ACC112 (cell line): ENCODE results near the gene SEMA6B.

ENCODE experiments used
- H2AFZ ChIP-seq: fragments of 200-600 bp; sonication (generic); one replicate; pipeline ENCODE4 v1.6.0; 2017; ENCODE audit warnings: antibody characterized with exemption, low read length; ENCODE audit not compliant: unreplicated experiment
- H3K27ac ChIP-seq: fragments of 200-600 bp; sonication (generic); 2 replicates; pipeline ENCODE4 v1.5.1; 2014; ENCODE audit warnings: low read depth, mild to moderate bottlenecking, antibody characterized with exemption, low read length, moderate library complexity
- H3K27me3 ChIP-seq: fragments of 200-600 bp; sonication (generic); 2 replicates; pipeline ENCODE4 v1.6.1; 2014; ENCODE audit warnings: mild to moderate bottlenecking, antibody characterized with exemption, low read length, moderate library complexity, mixed read lengths; ENCODE audit not compliant: insufficient read depth
- H3K36me3 ChIP-seq: fragments of 200-600 bp; sonication (generic); 2 replicates; pipeline ENCODE4 v1.6.1; 2016; ENCODE audit warnings: mild to moderate bottlenecking, antibody characterized with exemption, low read length, moderate library complexity, mixed read lengths; ENCODE audit not compliant: insufficient read depth
- H3K4me1 ChIP-seq: fragments of 200-600 bp; sonication (generic); one replicate; pipeline ENCODE4 v1.6.1; 2016; ENCODE audit warnings: low read length, mixed read lengths; ENCODE audit not compliant: insufficient read depth, unreplicated experiment, control insufficient read depth
- H3K4me3 ChIP-seq: fragments of 200-600 bp; sonication (generic); 2 replicates; pipeline ENCODE4 v1.5.1; 2014; ENCODE audit warnings: mild to moderate bottlenecking, low read depth, low read length
- H3K79me2 ChIP-seq: fragments of 200-600 bp; sonication (generic); one replicate; pipeline ENCODE4 v1.6.0; 2016; ENCODE audit warnings: low read length; ENCODE audit not compliant: control insufficient read depth, unreplicated experiment, insufficient read depth

The SEMA6B gene

GRCh38 chr19:4521888-4522242 lies 37.6 kb downstream of the SEMA6B start:
- no peak overlapping the region for H3K4me3 ChIP-seq
- no peaks in the 10 kb centered on the region for H3K79me2 ChIP-seq
- H3K27me3 ChIP-seq: no peaks in the 10 kb centered on the region
- no peak overlapping the region for H3K27ac ChIP-seq
- H2AFZ ChIP-seq: no peak overlapping the region
- no peaks in the 10 kb centered on the region for H3K36me3 ChIP-seq
- H3K4me1 ChIP-seq: peaks cover 21% of the 10 kb centered on the region

- H3K27ac ChIP-seq: no peak overlapping the region
- H3K4me1 ChIP-seq: peaks cover 21% of the 10 kb centered on the region
- no peak overlapping the region for H2AFZ ChIP-seq
Measured at GRCh38 chr19:4521170-4521887, 38.2 kb downstream of the SEMA6B start.

GRCh38 chr19:4519521-4520277 lies 39.8 kb downstream of the SEMA6B start:
- Histone ChIP-seq H3K36me3 (no peaks in the 10 kb centered on the region), H2AFZ (no peak overlapping the region), H3K4me3 (no peak overlapping the region), H3K27ac (no peak overlapping the region), H3K79me2 (no peaks in the 10 kb centered on the region), H3K4me1 (peaks cover 21% of the 10 kb centered on the region), H3K27me3 (no peaks in the 10 kb centered on the region)

More at GRCh38 chr19:4521170-4521887, 38.2 kb downstream of the SEMA6B start:
- Histone ChIP-seq H3K79me2 (no peaks in the 10 kb centered on the region), H3K4me3 (no peak overlapping the region), H3K36me3 (no peaks in the 10 kb centered on the region), H3K27me3 (no peaks in the 10 kb centered on the region)

- no peaks in the 10 kb centered on the region for H3K79me2 ChIP-seq
- H3K36me3 ChIP-seq: no peaks in the 10 kb centered on the region
- no peak overlapping the region for H3K4me3 ChIP-seq
- H3K27me3 ChIP-seq: no peaks in the 10 kb centered on the region
- no peak overlapping the region for H2AFZ ChIP-seq
- H3K27ac ChIP-seq: no peak overlapping the region
- peaks cover 21% of the 10 kb centered on the region for H3K4me1 ChIP-seq
Measured at GRCh38 chr19:4519172-4519496, 40.4 kb downstream of the SEMA6B start.

GRCh38 chr19:4518345-4519171 lies 40.9 kb downstream of the SEMA6B start, which contains the start of gene PLIN4:
Gene PLIN4, minus strand, starts transcription at chr19:4518486. Its CDS starts 214 bp downstream, at chr19:4518272.
- no peak within 1 kb of the TSS for H2AFZ ChIP-seq
- H3K27ac ChIP-seq: no peak within 1 kb of the TSS
- peaks cover 21% of the 10 kb centered on the region for H3K4me1 ChIP-seq
- H3K27me3 ChIP-seq: no peaks in the 10 kb centered on the region
- H3K79me2 ChIP-seq: no peaks in the 10 kb centered on the region
- H3K36me3 ChIP-seq: no peaks in the 10 kb centered on the region
- no peak within 1 kb of the TSS for H3K4me3 ChIP-seq

- peaks cover 21% of the 10 kb centered on the region for H3K4me1 ChIP-seq
- H3K79me2 ChIP-seq: no peaks in the 10 kb centered on the region
- H3K27ac ChIP-seq: no peak overlapping the region
- no peaks in the 10 kb centered on the region for H3K36me3 ChIP-seq
- H3K27me3 ChIP-seq: no peaks in the 10 kb centered on the region
- H3K4me3 ChIP-seq: no peak overlapping the region
- no peak overlapping the region for H2AFZ ChIP-seq
Measured at GRCh38 chr19:4517451-4518057, 41.9 kb downstream of the SEMA6B start.

- H3K36me3 ChIP-seq: no peaks in the 10 kb centered on the region
- H3K4me1 ChIP-seq: peaks cover 15% of the 10 kb centered on the region
- H2AFZ ChIP-seq: no peak overlapping the region
- H3K27me3 ChIP-seq: no peaks in the 10 kb centered on the region
- no peaks in the 10 kb centered on the region for H3K79me2 ChIP-seq
- no peak overlapping the region for H3K4me3 ChIP-seq
- H3K27ac ChIP-seq: no peak overlapping the region
Measured at GRCh38 chr19:4516939-4517300, 42.6 kb downstream of the SEMA6B start.

- Histone ChIP-seq H3K36me3 (no peaks in the 10 kb centered on the region), H3K4me1 (peaks cover 9% of the 10 kb centered on the region), H3K4me3 (no peak overlapping the region), H3K27ac (no peak overlapping the region), H3K79me2 (no peaks in the 10 kb centered on the region), H2AFZ (no peak overlapping the region), H3K27me3 (no peaks in the 10 kb centered on the region)
Measured at GRCh38 chr19:4516199-4516938, 43.1 kb downstream of the SEMA6B start.

GRCh38 chr19:4515732-4516131 lies 43.8 kb downstream of the SEMA6B start:
- H3K4me3 ChIP-seq: no peak overlapping the region
- no peak overlapping the region for H3K27ac ChIP-seq
- no peaks in the 10 kb centered on the region for H3K79me2 ChIP-seq
- H3K36me3 ChIP-seq: no peaks in the 10 kb centered on the region
- H3K4me1 ChIP-seq: peaks cover 5% of the 10 kb centered on the region
- no peak overlapping the region for H2AFZ ChIP-seq
- no peaks in the 10 kb centered on the region for H3K27me3 ChIP-seq

- no peaks in the 10 kb centered on the region for H3K79me2 ChIP-seq
- no peaks in the 10 kb centered on the region for H3K27me3 ChIP-seq
- H3K36me3 ChIP-seq: no peaks in the 10 kb centered on the region
- no peak overlapping the region for H2AFZ ChIP-seq
- peaks cover 2% of the 10 kb centered on the region for H3K4me1 ChIP-seq
- H3K4me3 ChIP-seq: no peak overlapping the region
- H3K27ac ChIP-seq: no peak overlapping the region
Measured at GRCh38 chr19:4513248-4513647, 46.2 kb downstream of the SEMA6B start.
